BJ (cell line): ENCODE results near the gene SEPTIN2. TPM values are rescaled to one million over a fixed set of nuclear protein-coding genes. Genes with fewer than 3 reads are reported as not detected.
A peak's percentile ranks its signal among the peaks of the same experiment; 100 is the strongest.

Experiments used
- CTCF ChIA-PET: fragments of 350-600 bp; formaldehyde crosslinking; extraction: SDS; loops from one replicate; lab custom pipeline; 2021; ENCODE audit warnings: antibody characterized with exemption, inconsistent platforms; lab: Yijun Ruan, JAX
- POLR2A ChIA-PET: fragments of 300-600 bp; sonication (Branson Sonifier 250); formaldehyde crosslinking; extraction: SDS; loops from one replicate; lab custom pipeline; 2021; ENCODE audit warnings: antibody characterized with exemption; lab: Charles Lee
- DNase-seq: peaks from one replicate; pipeline ENCODE4 v3.0.0-alpha.2; 2011; ENCODE audit warnings: low read depth
- H3K27me3 ChIP-seq: 2 replicates; pipeline ENCODE4 v1.6.0; 2011; ENCODE audit warnings: low read length; ENCODE audit not compliant: control insufficient read depth, insufficient read depth
- H3K36me3 ChIP-seq: 2 replicates; pipeline ENCODE4 v1.5.1; 2011; ENCODE audit warnings: low read length; ENCODE audit not compliant: control insufficient read depth, insufficient read depth
- H3K4me3 ChIP-seq: 2 replicates; pipeline ENCODE4 v1.5.1; 2011; ENCODE audit warnings: low read depth, mild to moderate bottlenecking, control low read depth, low read length
- polyA plus RNA-seq: library from polyadenylated mRNA; depleted of rRNA; stranded (reverse); fragments of >200 nt; gene quantifications from 2 replicates; pipeline ENCODE4 v1.2.3, GENCODE V29; 2011
- TF ChIP-seq, protein P1 (sequence below): IDR thresholded peaks from 2 replicates; pipeline ENCODE4 v1.5.1; 2011; ENCODE audit warnings: low read depth, mild to moderate bottlenecking, control low read depth, inconsistent platforms, low read length, moderate library complexity; ENCODE audit not compliant: insufficient read depth

SEPTIN2 gene
- polyA plus RNA-seq, 1 experiment = 336 TPM

DNA sequence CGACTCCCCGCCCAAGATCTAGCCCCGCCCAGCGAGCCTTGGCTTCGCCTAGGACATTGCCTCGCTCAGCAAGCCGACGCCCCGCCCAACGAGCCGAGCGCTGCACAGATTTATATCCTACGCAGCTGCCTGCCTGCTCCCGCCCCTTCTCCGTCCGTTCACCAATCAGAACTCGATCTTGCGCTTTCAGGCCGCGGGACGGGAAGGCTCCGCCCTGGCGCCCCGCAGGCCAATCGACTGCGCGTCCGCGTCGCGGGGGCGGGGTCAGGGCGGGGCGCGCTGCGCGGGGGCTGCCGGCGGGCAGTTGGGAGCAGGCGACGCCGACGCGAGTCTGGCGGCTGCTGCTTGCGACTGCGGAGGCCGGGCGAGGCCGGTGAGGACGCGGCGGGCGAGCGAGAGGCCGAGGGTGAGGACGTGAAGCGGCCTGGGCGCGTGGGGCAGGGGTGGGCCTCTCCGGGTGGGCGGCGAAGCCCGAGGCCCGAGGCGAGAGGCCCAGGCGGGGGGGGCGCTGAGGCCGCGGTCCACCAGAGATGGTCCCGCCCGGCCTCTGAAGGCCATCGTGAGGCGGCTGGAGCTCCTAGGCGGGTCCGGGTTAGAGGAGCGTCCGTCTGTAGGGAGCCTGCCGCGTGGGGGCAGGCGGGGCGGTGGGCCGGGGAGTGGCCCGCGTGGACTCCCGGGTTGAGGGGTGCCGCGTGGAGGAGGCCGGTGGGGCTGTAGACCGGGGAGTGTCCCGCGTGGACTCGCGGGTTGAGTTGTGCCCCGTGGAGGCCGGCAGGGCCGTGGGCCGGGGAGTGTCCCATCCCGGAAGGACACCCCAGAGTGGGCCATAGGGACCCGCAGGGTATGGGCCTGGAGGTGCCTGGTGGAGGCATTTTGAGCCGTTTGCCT lies 40.5 kb downstream of the SEPTIN2 start, which contains the start of gene FARP2:
Gene FARP2, plus strand, starts transcription at position 303 of the 888 bp plus-strand sequence. CDS start 16,823 bp downstream, outside the sequence.
- Histone ChIP-seq H3K27me3 (no peaks in the 10 kb centered on the region), H3K4me3 (peak within 1 kb of the TSS; percentile 60), H3K36me3 (peaks cover 11% of the 10 kb centered on the region)
- peak; percentile 93 for DNase-seq
- CTCF ChIA-PET = interaction anchor here (1.1 kb wide), 1 partner anchor 36 kb away, joined by 5 read pairs; no protein-coding TSS in a partner anchor
- POLR2A ChIA-PET = interaction anchor here (0.6 kb wide), 2 partner anchors 42 to 439 kb away, joined by 3 to 4 read pairs; no protein-coding TSS in a partner anchor
- TF ChIP-seq, protein P1, sequence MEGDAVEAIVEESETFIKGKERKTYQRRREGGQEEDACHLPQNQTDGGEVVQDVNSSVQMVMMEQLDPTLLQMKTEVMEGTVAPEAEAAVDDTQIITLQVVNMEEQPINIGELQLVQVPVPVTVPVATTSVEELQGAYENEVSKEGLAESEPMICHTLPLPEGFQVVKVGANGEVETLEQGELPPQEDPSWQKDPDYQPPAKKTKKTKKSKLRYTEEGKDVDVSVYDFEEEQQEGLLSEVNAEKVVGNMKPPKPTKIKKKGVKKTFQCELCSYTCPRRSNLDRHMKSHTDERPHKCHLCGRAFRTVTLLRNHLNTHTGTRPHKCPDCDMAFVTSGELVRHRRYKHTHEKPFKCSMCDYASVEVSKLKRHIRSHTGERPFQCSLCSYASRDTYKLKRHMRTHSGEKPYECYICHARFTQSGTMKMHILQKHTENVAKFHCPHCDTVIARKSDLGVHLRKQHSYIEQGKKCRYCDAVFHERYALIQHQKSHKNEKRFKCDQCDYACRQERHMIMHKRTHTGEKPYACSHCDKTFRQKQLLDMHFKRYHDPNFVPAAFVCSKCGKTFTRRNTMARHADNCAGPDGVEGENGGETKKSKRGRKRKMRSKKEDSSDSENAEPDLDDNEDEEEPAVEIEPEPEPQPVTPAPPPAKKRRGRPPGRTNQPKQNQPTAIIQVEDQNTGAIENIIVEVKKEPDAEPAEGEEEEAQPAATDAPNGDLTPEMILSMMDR = 0 out of 2 replicates have a peak, but pooled peaks have one; percentile 13

DNA sequence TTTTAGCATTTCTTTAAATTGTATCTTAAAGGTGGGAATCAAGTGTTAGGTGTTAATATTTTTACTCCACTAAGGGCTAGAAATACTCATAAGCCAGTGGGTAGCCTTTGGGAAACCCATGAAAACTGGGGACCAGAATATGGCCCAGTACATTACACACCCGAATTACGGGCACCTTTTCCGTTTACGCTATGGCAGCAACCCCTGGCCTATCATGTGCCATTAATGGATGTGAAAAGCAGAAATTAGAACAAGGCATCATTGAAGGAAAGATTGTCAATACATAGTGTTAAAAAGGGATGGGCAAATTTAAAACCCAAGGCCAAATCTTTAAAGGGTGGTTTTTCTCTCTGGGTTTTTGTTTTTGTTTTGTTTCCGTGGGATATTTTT lies 41.1 kb downstream of the SEPTIN2 start:
- ChIA-PET POLR2A (interaction anchor here (0.6 kb wide), 2 partner anchors 42 to 438 kb away, joined by 3 to 4 read pairs; no protein-coding TSS in a partner anchor), CTCF (no interaction called here)
- DNase-seq = no peak
- Histone ChIP-seq H3K4me3 (peak overlapping the region; percentile 60), H3K36me3 (peaks cover 10% of the 10 kb centered on the region), H3K27me3 (no peaks in the 10 kb centered on the region)
- TF ChIP-seq, protein P1 = no peak

DNA sequence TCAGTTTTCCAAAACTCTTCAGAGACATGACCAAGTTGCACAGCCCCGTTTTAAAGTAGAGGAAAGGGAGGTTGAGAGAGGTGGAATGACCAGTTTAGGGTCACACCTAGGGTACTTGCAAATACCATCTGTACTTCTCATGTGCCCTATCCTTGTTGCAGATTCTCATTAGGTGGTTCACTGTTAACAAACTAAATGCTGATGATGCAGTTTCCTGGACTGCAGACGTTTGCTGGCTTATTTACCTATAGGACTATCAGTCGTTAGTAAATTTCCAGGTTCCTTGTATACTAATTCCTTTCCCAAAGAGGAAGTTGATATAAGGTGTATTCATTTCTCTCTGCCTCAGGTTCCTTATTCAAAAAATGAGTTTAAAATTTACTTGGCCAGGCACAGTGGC lies 41.8 kb downstream of the SEPTIN2 start:
- Histone ChIP-seq H3K27me3 (no peaks in the 10 kb centered on the region), H3K36me3 (peaks cover 7% of the 10 kb centered on the region), H3K4me3 (peak overlapping the region; percentile 60)
- DNase-seq = no peak
- ChIA-PET POLR2A (no interaction called here), CTCF (interaction anchor here (0.9 kb wide), 1 partner anchor 22 kb away, joined by 3 read pairs; no protein-coding TSS in a partner anchor)
- TF ChIP-seq, protein P1 = no peak

DNA sequence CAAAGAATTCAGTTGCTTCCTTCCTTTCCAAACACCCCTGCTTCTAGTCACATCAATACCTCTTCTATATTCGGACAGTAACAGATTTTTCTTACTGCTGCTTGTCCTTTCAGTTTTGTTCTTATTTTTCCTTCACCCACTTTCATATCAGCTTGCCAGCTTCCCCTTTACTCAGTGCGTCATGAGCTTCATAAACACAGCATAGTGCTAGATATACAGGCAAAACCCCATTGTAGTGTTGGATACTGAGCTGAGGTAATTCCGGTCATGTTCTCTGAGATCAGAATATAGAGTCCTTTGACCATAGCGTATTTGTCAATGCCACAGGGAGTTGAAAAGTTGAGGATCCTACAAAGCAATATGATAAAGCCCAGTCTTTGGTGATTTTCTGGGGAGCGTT lies 42.7 kb downstream of the SEPTIN2 start:
- Histone ChIP-seq H3K4me3 (no peak overlapping the region), H3K36me3 (peaks cover 3% of the 10 kb centered on the region; the same call in 1 of the 2 replicates), H3K27me3 (no peaks in the 10 kb centered on the region)
- no peak for DNase-seq
- ChIA-PET CTCF (interaction anchor here (0.7 to 0.9 kb wide), 4 partner anchors 16 to 794 kb away, joined by 3 read pairs; no protein-coding TSS in a partner anchor), POLR2A (no interaction called here)
- TF ChIP-seq, protein P1 = no peak

DNA sequence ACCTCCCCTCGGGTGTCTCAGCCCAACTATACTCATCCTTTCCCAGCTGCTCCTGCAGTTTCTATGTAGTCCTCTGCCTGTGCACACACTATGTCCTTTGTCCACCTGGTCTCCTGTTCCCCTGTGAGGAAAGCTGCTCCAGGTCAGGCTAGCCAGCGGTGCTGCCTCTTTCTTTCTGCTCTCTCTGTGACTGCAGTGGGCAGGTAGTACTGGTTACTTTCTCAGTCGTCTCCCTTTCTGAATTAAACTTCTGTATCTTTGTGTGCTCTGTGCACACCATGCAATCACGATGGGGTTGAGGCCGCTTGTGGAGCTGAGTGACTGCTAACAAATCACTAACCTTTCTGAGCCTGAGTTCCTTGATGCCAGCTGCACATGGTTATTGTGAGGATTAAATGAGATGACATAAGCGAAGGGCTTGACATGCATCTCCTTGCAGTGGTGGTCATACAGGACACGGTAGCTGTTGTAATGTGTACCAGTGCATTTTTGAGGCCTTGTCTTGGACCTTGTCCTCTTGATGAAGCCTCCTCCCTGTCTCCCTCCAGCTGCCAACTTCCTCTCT lies 43.8 kb downstream of the SEPTIN2 start:
- ChIA-PET POLR2A (no interaction called here), CTCF (interaction anchor here (0.8 to 1.4 kb wide), 5 partner anchors 16 to 796 kb away, joined by 3 to 5 read pairs (median 3); no protein-coding TSS in a partner anchor)
- no peak for DNase-seq
- no peaks in the 10 kb centered on the region for H3K27me3 ChIP-seq
- H3K4me3 ChIP-seq = no peak overlapping the region
- TF ChIP-seq, protein P1 = no peak
- H3K36me3 ChIP-seq = peaks cover 2% of the 10 kb centered on the region; the same call in 1 of the 2 replicates
